NCI-H510A (cell line): ENCODE measurements around the gene TMUB1.

Source experiments
- DNase-seq: peaks from one replicate; lab custom pipeline; 2025; lab: John Stamatoyannopoulos, UW

TMUB1 gene

GRCh38 chr7:151103973-151104372, 20.7 kb upstream of the TMUB1 start:
- DNase-seq: no peak

GRCh38 chr7:151102991-151103390, 19.7 kb upstream of the TMUB1 start:
- DNase-seq: no peak

- DNase-seq: no peak
These were observed 18.5 kb upstream of the TMUB1 start for GRCh38 chr7:151101621-151102396.

- DNase-seq: no peak
These were observed 17.6 kb upstream of the TMUB1 start for GRCh38 chr7:151100921-151101320.

GRCh38 chr7:151099486-151100211, 16.4 kb upstream of the TMUB1 start:
- no peak for DNase-seq

GRCh38 chr7:151095828-151096475, 12.7 kb upstream of the TMUB1 start:
- no peak for DNase-seq

GRCh38 chr7:151095123-151095797, 12.0 kb upstream of the TMUB1 start:
- no peak for DNase-seq

GRCh38 chr7:151094675-151095074, 11.4 kb upstream of the TMUB1 start:
- no peak for DNase-seq

- no peak for DNase-seq
These were observed 10.5 kb upstream of the TMUB1 start for GRCh38 chr7:151093748-151094147.

- no peak for DNase-seq
These were observed 8.7 kb upstream of the TMUB1 start for GRCh38 chr7:151091988-151092387.

GRCh38 chr7:151091431-151091830, 8.1 kb upstream of the TMUB1 start:
- DNase-seq: no peak

- no peak for DNase-seq
These were observed 7.7 kb upstream of the TMUB1 start for GRCh38 chr7:151091003-151091402.

GRCh38 chr7:151089893-151090730, 6.8 kb upstream of the TMUB1 start:
- no peak for DNase-seq

- no peak for DNase-seq
These were observed 5.8 kb upstream of the TMUB1 start for GRCh38 chr7:151088856-151089699.

- no peak for DNase-seq
These were observed 4.9 kb upstream of the TMUB1 start for GRCh38 chr7:151088019-151088855.

GRCh38 chr7:151087245-151088018, 4.1 kb upstream of the TMUB1 start:
- DNase-seq: no peak

GRCh38 chr7:151086802-151087244, 3.5 kb upstream of the TMUB1 start:
- no peak for DNase-seq

- peak; percentile 84 for DNase-seq
These were observed 2.7 kb upstream of the TMUB1 start, which contains the start of gene AGAP3 for GRCh38 chr7:151085691-151086620. TSS of gene AGAP3 (plus strand) at chr7:151086475. CDS start at chr7:151086742, 267 bp downstream.
